Progenitor cell of endocrine pancreas (in vitro differentiated cells): Measurements from ENCODE around the gene CCDC88C. TPM values are rescaled to one million over a fixed set of nuclear protein-coding genes. Genes with fewer than 3 reads are reported as not detected.

Experiments
- DNase-seq: peaks from one replicate; pipeline ENCODE4 v3.0.0; 2021; ENCODE audit warnings: low spot score; ENCODE audit not compliant: unreplicated experiment
- H3K27ac Mint-ChIP-seq: 2 replicates; pipeline ENCODE4 v1.8.0; 2021; ENCODE audit warnings: mild to moderate bottlenecking, moderate library complexity, mixed read lengths
- H3K27me3 Mint-ChIP-seq: 2 replicates; pipeline ENCODE4 v1.8.0; 2021; ENCODE audit warnings: mixed read lengths
- H3K36me3 Mint-ChIP-seq: 2 replicates; pipeline ENCODE4 v1.8.0; 2022; ENCODE audit warnings: mixed read lengths; ENCODE audit not compliant: insufficient read depth
- H3K4me1 Mint-ChIP-seq: 2 replicates; pipeline ENCODE4 v1.8.0; 2021; ENCODE audit warnings: low read depth, mixed read lengths
- H3K4me3 Mint-ChIP-seq: 2 replicates; pipeline ENCODE4 v1.8.0; 2021; ENCODE audit warnings: low read depth, mild to moderate bottlenecking, moderate library complexity, mixed read lengths
- H3K9me3 Mint-ChIP-seq: 2 replicates; pipeline ENCODE4 v1.8.0; 2021; ENCODE audit warnings: low read depth, mixed read lengths
- CTCF ChIP-seq: fragments of 200-600 bp; sonication (generic); IDR thresholded peaks from one replicate; pipeline ENCODE4 v1.5.0; 2021; ENCODE audit warnings: antibody characterized with exemption, mild to moderate bottlenecking; ENCODE audit not compliant: unreplicated experiment
- total RNA-seq: library from RNA; stranded (reverse); gene quantifications from 2 replicates; pipeline ENCODE4 v1.2.1, GENCODE V29; 2021

Gene CCDC88C
- total RNA-seq, 1 donor from 2014 or later = 78.1 TPM

GRCh38 chr14:91264151-91265150, 153.2 kb downstream of the CCDC88C start:
- H3K4me3 Mint-ChIP-seq = peak overlapping the region; percentile 66
- DNase-seq = no peak
- peak overlapping the region; percentile 43 for H3K27ac Mint-ChIP-seq
- H3K9me3 Mint-ChIP-seq = no peaks in the 10 kb centered on the region
- peaks cover 36% of the 10 kb centered on the region for H3K27me3 Mint-ChIP-seq
- H3K36me3 Mint-ChIP-seq = peaks cover 5% of the 10 kb centered on the region
- peaks cover 5% of the 10 kb centered on the region for H3K4me1 Mint-ChIP-seq
- no peak for TF ChIP-seq CTCF

GRCh38 chr14:91263329-91263728, 154.3 kb downstream of the CCDC88C start:
- Mint-ChIP-seq H3K36me3 (peaks cover 2% of the 10 kb centered on the region), H3K27me3 (peaks cover 41% of the 10 kb centered on the region), H3K4me1 (peaks cover 5% of the 10 kb centered on the region), H3K4me3 (peak overlapping the region; percentile 14), H3K27ac (no peak overlapping the region), H3K9me3 (no peaks in the 10 kb centered on the region)
- TF ChIP-seq CTCF = no peak
- DNase-seq = no peak

- Mint-ChIP-seq H3K27me3 (peaks cover 52% of the 10 kb centered on the region), H3K4me3 (no peak overlapping the region), H3K9me3 (no peaks in the 10 kb centered on the region), H3K36me3 (no peaks in the 10 kb centered on the region), H3K4me1 (peaks cover 5% of the 10 kb centered on the region), H3K27ac (no peak overlapping the region)
- no peak for TF ChIP-seq CTCF
- DNase-seq = no peak
Measured at GRCh38 chr14:91261986-91262549, 155.6 kb downstream of the CCDC88C start.

- Mint-ChIP-seq H3K27me3 (peaks cover 60% of the 10 kb centered on the region), H3K36me3 (no peaks in the 10 kb centered on the region), H3K4me3 (no peak overlapping the region), H3K4me1 (peaks cover 5% of the 10 kb centered on the region), H3K9me3 (no peaks in the 10 kb centered on the region), H3K27ac (no peak overlapping the region)
- TF ChIP-seq CTCF = no peak
- no peak for DNase-seq
Measured at GRCh38 chr14:91261115-91261514, 156.5 kb downstream of the CCDC88C start.

- Mint-ChIP-seq H3K36me3 (no peaks in the 10 kb centered on the region), H3K4me3 (no peak overlapping the region), H3K4me1 (no peaks in the 10 kb centered on the region), H3K27me3 (peaks cover 60% of the 10 kb centered on the region), H3K27ac (no peak overlapping the region), H3K9me3 (no peaks in the 10 kb centered on the region)
- no peak for DNase-seq
- TF ChIP-seq CTCF = no peak
Measured at GRCh38 chr14:91258876-91259275, 158.7 kb downstream of the CCDC88C start.
